A172 (cell line): Measurements from ENCODE around the gene PITPNC1. TPM values are rescaled to one million over a fixed set of nuclear protein-coding genes. Genes with fewer than 3 reads are reported as not detected.
"Not testable (repeated sequence)": the region's sequence is repeated elsewhere in the genome, so short reads cannot be mapped to it uniquely, and the experiment has no call there.

Experiments
- DNase-seq: peaks from one replicate; pipeline ENCODE4 v3.0.0-alpha.2; 2015; ENCODE audit warnings: low spot score
- total RNA-seq: library from RNA; depleted of rRNA; stranded (reverse); fragments of >200 nt; shearing (Covaris generic); gene quantifications from 2 replicates; pipeline ENCODE4 v1.2.3, GENCODE V29; 2014

The PITPNC1 gene
- total RNA-seq, 1 experiment from 2014 or later = 2.7 TPM

- DNase-seq = no peak
Measured at GRCh38 chr17:67648032-67648905, 271.2 kb downstream of the PITPNC1 start.

- not testable (repeated sequence) for DNase-seq
Measured at GRCh38 chr17:67648906-67649295, 271.8 kb downstream of the PITPNC1 start.

GRCh38 chr17:67649891-67650290, 272.8 kb downstream of the PITPNC1 start:
- no peak for DNase-seq

GRCh38 chr17:67651218-67651579, 274.1 kb downstream of the PITPNC1 start:
- DNase-seq = not testable (repeated sequence)

GRCh38 chr17:67652433-67652832, 275.4 kb downstream of the PITPNC1 start:
- DNase-seq = no peak

- DNase-seq = no peak
Measured at GRCh38 chr17:67655478-67656148, 278.5 kb downstream of the PITPNC1 start.

- DNase-seq = no peak
Measured at GRCh38 chr17:67656494-67657203, 279.6 kb downstream of the PITPNC1 start.

- no peak for DNase-seq
Measured at GRCh38 chr17:67657596-67657995, 280.5 kb downstream of the PITPNC1 start.

- no peak for DNase-seq
Measured at GRCh38 chr17:67658265-67658664, 281.2 kb downstream of the PITPNC1 start.

GRCh38 chr17:67659028-67659427, 281.9 kb downstream of the PITPNC1 start:
- DNase-seq = no peak

GRCh38 chr17:67662712-67663111, 285.6 kb downstream of the PITPNC1 start:
- no peak for DNase-seq

GRCh38 chr17:67663457-67663856, 286.4 kb downstream of the PITPNC1 start:
- no peak for DNase-seq

- no peak for DNase-seq
Measured at GRCh38 chr17:67666028-67666427, 288.9 kb downstream of the PITPNC1 start.

- DNase-seq = no peak
Measured at GRCh38 chr17:67666710-67667109, 289.6 kb downstream of the PITPNC1 start.

GRCh38 chr17:67671493-67671892, 294.4 kb downstream of the PITPNC1 start:
- DNase-seq = no peak

GRCh38 chr17:67672592-67673335, 295.7 kb downstream of the PITPNC1 start:
- DNase-seq = no peak

- DNase-seq = no peak
Measured at GRCh38 chr17:67675481-67675880, 298.4 kb downstream of the PITPNC1 start.

GRCh38 chr17:67676305-67676704, 299.2 kb downstream of the PITPNC1 start:
- DNase-seq = no peak

GRCh38 chr17:67678414-67678813, 301.3 kb downstream of the PITPNC1 start:
- DNase-seq = no peak

GRCh38 chr17:67679225-67679624, 302.1 kb downstream of the PITPNC1 start:
- DNase-seq = no peak

- DNase-seq = no peak
Measured at GRCh38 chr17:67679721-67680120, 302.6 kb downstream of the PITPNC1 start.
